ENCODE measurements around the gene WDR38.

The WDR38 gene

DNA sequence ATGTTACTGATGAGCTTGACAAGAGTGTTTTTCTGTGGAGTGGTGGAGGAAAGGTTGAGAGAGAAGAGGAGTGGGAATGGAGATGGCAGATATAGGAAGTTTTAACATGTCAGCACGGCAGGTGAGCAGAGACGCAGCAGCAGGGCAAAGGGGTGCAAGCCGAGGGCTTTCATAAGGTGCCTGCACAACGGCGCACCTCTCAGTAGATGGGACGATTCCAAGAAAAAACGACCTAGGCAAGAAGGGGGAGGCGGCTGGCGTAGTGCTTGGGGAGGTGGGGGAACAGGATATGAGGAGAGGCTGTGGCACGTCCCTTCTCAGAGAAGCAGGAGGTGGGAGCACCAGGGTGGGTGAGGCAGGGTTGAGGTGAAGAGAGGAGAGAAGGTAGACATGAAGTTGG lies 33.2 kb downstream of the WDR38 start:
- DNase-seq = no peak

DNA sequence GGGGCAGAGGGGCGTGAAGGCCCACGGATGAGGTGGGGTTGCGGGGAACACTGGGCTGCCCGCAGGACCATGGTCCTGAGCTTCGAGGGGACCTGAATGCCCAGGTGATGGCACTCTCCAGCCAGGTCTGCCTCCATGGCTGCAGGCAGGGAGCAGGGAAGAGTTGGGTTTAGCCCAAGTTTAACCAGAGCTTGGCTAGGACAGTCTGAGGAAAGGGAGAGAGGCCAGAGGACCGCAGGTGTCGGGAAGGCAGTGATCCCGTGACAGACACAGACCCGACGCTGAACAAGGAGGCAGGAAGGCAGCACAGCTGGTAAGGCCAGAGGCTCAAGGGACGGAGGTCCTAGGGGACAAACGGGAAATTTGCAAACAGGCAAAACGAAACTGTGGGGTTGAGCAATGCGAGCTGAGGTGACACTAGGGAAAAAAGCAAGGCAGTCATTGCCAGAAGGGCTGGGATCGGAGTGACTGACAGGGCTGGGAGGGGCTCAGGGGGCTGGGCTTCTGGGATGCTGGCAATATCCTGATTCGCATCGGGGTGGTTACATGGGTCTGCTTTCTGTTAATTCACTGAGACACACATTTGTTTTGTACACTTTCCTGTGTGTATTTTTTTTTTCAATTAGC lies 33.7 kb downstream of the WDR38 start:
- DNase-seq = no peak

GRCh38 chr9:124887832-124888231 lies 34.6 kb downstream of the WDR38 start:
- no peak for DNase-seq

DNA sequence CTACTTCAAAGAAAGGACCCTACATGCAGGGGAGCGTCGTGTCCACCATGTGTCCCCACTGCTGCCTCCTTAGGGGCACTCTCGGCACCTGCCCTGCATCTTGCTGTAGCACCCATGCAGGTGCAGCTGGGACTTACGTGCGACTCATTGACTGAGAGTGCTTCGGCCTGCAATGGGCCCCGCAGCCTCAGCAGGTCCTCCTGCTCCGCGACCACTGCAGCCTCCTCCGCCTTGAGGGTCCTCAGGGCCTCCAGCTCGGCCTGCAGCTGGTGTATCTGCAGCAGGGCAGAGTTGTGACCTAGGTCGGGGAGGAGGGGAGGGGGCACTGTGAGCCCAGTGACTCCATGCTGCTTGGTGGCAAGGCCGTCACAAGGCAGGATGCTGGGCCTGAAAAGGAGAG lies 35.7 kb downstream of the WDR38 start:
- DNase-seq = no peak

DNA sequence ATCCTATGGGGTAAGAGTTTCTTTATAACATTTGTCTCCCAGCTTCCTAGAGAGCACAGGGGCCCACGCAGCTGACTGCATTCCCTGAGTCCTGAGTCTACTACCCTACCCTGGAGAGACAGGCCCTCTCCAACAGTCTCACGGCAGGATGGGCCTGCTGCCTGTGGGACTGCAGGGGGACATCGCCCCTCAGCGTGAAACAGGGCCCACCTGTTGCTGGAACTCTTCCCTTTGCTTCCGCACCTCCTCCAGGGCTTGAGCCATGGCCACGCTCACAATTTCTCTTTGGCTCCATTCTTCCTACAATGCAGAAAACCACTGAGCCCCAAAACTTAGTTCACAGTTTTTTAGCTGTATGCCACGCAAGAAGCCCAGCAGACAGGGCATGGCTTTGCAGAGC lies 36.9 kb downstream of the WDR38 start:
- no peak for DNase-seq

GRCh38 chr9:124894035-124894740 lies 40.9 kb downstream of the WDR38 start:
- no peak for DNase-seq

GRCh38 chr9:124894741-124895170 lies 41.5 kb downstream of the WDR38 start:
- DNase-seq = peak; percentile 75

GRCh38 chr9:124897570-124898460 lies 44.6 kb downstream of the WDR38 start:
- DNase-seq = no peak

DNA sequence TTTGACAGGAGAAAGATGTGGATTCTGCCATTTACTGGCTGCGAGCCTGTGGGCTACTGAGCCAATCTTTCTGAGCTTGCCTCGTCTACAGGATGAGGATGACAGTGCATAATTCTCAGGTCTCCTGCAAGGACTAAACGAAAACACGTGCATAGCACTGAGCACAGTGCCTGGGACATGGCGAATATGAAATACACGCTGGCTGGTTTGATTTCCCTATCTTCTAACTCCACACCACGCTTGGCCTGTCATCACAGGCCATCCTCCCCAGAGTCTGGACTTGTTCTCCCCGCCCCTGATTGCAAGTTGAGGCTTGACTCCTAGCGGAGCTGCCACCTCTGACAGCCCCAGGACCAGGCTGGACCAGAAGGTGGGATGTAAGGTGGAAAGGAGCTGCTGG lies 46.6 kb downstream of the WDR38 start:
- peak; percentile 29 for DNase-seq

DNA sequence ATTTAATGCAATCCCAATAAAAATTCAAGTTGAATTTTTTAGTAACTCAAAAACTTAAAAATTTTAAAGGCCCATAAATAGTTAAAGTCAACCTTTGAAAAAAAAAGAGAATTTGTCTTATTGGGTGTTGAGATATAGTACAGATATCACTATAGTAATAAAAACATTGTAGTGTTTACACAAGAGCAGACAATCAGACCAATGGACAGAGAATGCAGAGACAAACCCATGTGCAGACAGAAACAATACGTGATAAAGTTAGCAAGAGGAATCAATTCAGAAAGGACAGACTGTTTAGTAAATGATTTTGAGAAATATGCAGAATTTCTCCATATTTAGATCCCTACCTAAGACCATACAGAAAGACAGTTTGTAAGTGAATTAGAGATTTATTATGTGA lies 53.7 kb downstream of the WDR38 start:
- DNase-seq = no peak

All from hematopoietic multipotent progenitor cell treated with erythropoietin and hydrocortisone succinate and interleukin-3 and kit ligand, for 6 days (in vitro differentiated cells).